HepG2 (cell line): Measurements from ENCODE around the gene SIAH1. TPM values are rescaled to one million over a fixed set of nuclear protein-coding genes. Genes with fewer than 3 reads are reported as not detected.
A peak's percentile ranks its signal among the peaks of the same experiment; 100 is the strongest.

ENCODE experiments used
- ATAC-seq: fragments of 200-7000 bp; cut with Tn5 transposase; 3 replicates; pipeline ENCODE4 v1.9.1; 2020; ENCODE audit warnings: mild to moderate bottlenecking, moderate library complexity
- BruUV-seq: library from RNA; stranded (reverse); fragments of 400-500 nt; replicated peaks from 2 replicates; lab custom pipeline; 2021; lab: Mats Ljungman, UMichigan
- CTCF ChIA-PET: fragments of 300-600 bp; formaldehyde crosslinking; extraction: SDS; loops from one replicate; lab custom pipeline; 2021; ENCODE audit warnings: low total read pairs, inconsistent platforms, low intra/inter-chr PET ratio; lab: Yijun Ruan, JAX
- POLR2A ChIA-PET: fragments of 350-600 bp; sonication (Branson Sonifier 250); formaldehyde crosslinking; loops from one replicate; lab custom pipeline; 2020; ENCODE audit warnings: antibody characterized with exemption, inconsistent platforms; lab: Yijun Ruan, JAX
- DNase-seq: peaks from one replicate; pipeline ENCODE4 v3.0.0-alpha.2; 2015; ENCODE audit warnings: low spot score
- FAIRE-seq: peaks from 3 replicates; lab custom pipeline; 2011; peaks lifted over from hg19 to GRCh38; lab: Jason Lieb, UNC
- H2AFZ ChIP-seq: one replicate; pipeline ENCODE4 v1.6.1; 2011; ENCODE audit warnings: low read length, inconsistent platforms
- H3K27ac ChIP-seq: fragments of 300-600 bp; 3 replicates; pipeline ENCODE4 v1.8.0; 2011; ENCODE audit warnings: mixed run types, mild to moderate bottlenecking, mixed read lengths, low read length, inconsistent platforms; ENCODE audit not compliant: insufficient read depth; ENCODE audit errors: extremely low read length
- H3K27me3 ChIP-seq, 2 experiments: fragments of 200-600 bp in 1 of 2; 2 replicates in 1 of 2; 3 replicates in 1 of 2; pipeline versions ENCODE4 v1.6.0 to v1.8.0; 2011; ENCODE audit warnings: low read length in 2 of 2, mild to moderate bottlenecking in 2 of 2, moderate library complexity in 2 of 2, inconsistent platforms in 1 of 2; ENCODE audit not compliant: insufficient read depth in 2 of 2, control insufficient read depth in 1 of 2
- H3K36me3 ChIP-seq, 2 experiments: fragments of 200-600 bp in 1 of 2; replicated peaks in 1 of 2; 2 replicates in 1 of 2; 3 replicates in 1 of 2; pipeline versions ENCODE4 v1.5.1 to v1.8.0; 2011; ENCODE audit warnings: low read length in 2 of 2, inconsistent platforms in 1 of 2; ENCODE audit not compliant: insufficient read depth in 2 of 2, control insufficient read depth in 1 of 2
- H3K4me1 ChIP-seq: 2 replicates; pipeline ENCODE4 v1.5.1; 2012; ENCODE audit warnings: low read length, inconsistent platforms; ENCODE audit not compliant: insufficient read depth
- H3K4me2 ChIP-seq: 2 replicates; pipeline ENCODE4 v1.6.0; 2011; ENCODE audit warnings: low read depth, low read length, inconsistent platforms
- H3K4me3 ChIP-seq, 3 experiments: fragments of 200-600 bp in 1 of 3; sonication (generic), shearing (Covaris generic) in 1 of 3; replicated peaks in 1 of 3; 2 replicates each; pipeline ENCODE4 v1.5.1; 2011 to 2016; ENCODE audit warnings: low read length in 3 of 3, inconsistent platforms in 2 of 3, low read depth in 2 of 3, mild to moderate bottlenecking in 2 of 3, control low read depth in 1 of 3, mixed read lengths in 1 of 3; ENCODE audit not compliant: insufficient read depth in 1 of 3
- H3K79me2 ChIP-seq: one replicate; pipeline ENCODE4 v1.6.1; 2011; ENCODE audit warnings: low read length, inconsistent platforms; ENCODE audit not compliant: insufficient read depth
- H3K9ac ChIP-seq: 2 replicates; pipeline ENCODE4 v1.6.0; 2011; ENCODE audit warnings: mild to moderate bottlenecking, low read depth, low read length, inconsistent platforms; ENCODE audit not compliant: insufficient read depth
- H3K9me3 ChIP-seq: 2 replicates; pipeline ENCODE4 v1.5.1; 2012; ENCODE audit warnings: mild to moderate bottlenecking, low read length
- H4K20me1 ChIP-seq: 2 replicates; pipeline ENCODE4 v1.6.0; 2011; ENCODE audit warnings: inconsistent platforms, mild to moderate bottlenecking, low read length, moderate library complexity; ENCODE audit not compliant: insufficient read depth
- DNMT1 ChIP-seq: sonication (generic); formaldehyde crosslinking; IDR thresholded peaks from 2 replicates; pipeline ENCODE4 v1.5.1; 2020; ENCODE audit warnings: mild to moderate bottlenecking, missing genetic modification reagents
- FOXJ3 ChIP-seq: sonication (generic); formaldehyde crosslinking; IDR thresholded peaks from 2 replicates; pipeline ENCODE4 v1.4.0; 2020; ENCODE audit warnings: missing genetic modification reagents, mild to moderate bottlenecking, borderline replicate concordance
- HNRNPL ChIP-seq: fragments of 200-400 bp; formaldehyde crosslinking; IDR thresholded peaks from 2 replicates; pipeline ENCODE4 v1.6.1; 2017; ENCODE audit warnings: mild to moderate bottlenecking, low read depth, low read length
- MTA1 ChIP-seq: sonication (generic); formaldehyde crosslinking; IDR thresholded peaks from 2 replicates; pipeline ENCODE4 v1.4.0; 2020; ENCODE audit warnings: missing genetic modification reagents, mild to moderate bottlenecking, borderline replicate concordance
- POGZ ChIP-seq: sonication (generic); formaldehyde crosslinking; IDR thresholded peaks from 2 replicates; pipeline ENCODE4 v1.4.0; 2020; ENCODE audit warnings: mild to moderate bottlenecking, missing genetic modification reagents
- RFX1 ChIP-seq: fragments of 450-650 bp; IDR thresholded peaks from 2 replicates; pipeline ENCODE4 v1.6.1; 2017
- TMF1 ChIP-seq: sonication (generic); formaldehyde crosslinking; IDR thresholded peaks from 2 replicates; pipeline ENCODE4 v1.8.1; 2022; ENCODE audit warnings: low read depth, missing genetic modification reagents
- TOE1 ChIP-seq: sonication (generic); formaldehyde crosslinking; IDR thresholded peaks from 2 replicates; pipeline ENCODE4 v1.4.0; 2020; ENCODE audit warnings: mild to moderate bottlenecking, missing genetic modification reagents
- ZMYM2 ChIP-seq: sonication (generic); formaldehyde crosslinking; IDR thresholded peaks from 2 replicates; pipeline ENCODE4 v1.8.0; 2022; ENCODE audit warnings: mild to moderate bottlenecking, missing genetic modification reagents
- ZNF510 ChIP-seq: sonication (generic); formaldehyde crosslinking; IDR thresholded peaks from 2 replicates; pipeline ENCODE4 v1.4.0; 2020; ENCODE audit warnings: low read depth, mild to moderate bottlenecking, missing genetic modification reagents
- ZNF557 ChIP-seq: sonication (generic); formaldehyde crosslinking; IDR thresholded peaks from 2 replicates; pipeline ENCODE4 v1.4.0; 2020; ENCODE audit warnings: missing genetic modification reagents
- ZNF724P ChIP-seq: sonication (generic); formaldehyde crosslinking; IDR thresholded peaks from 2 replicates; pipeline ENCODE4 v1.8.0; 2022; ENCODE audit warnings: missing genetic modification reagents, borderline replicate concordance
- ZNF746 ChIP-seq: sonication (generic); formaldehyde crosslinking; IDR thresholded peaks from 2 replicates; pipeline ENCODE4 v1.8.0; 2022; ENCODE audit warnings: mild to moderate bottlenecking, missing genetic modification reagents
- ZNF839 ChIP-seq: sonication (generic); formaldehyde crosslinking; IDR thresholded peaks from 2 replicates; pipeline ENCODE4 v1.4.0; 2020; ENCODE audit warnings: missing genetic modification reagents, mild to moderate bottlenecking, borderline replicate concordance
- ZSCAN21 ChIP-seq: sonication (generic); formaldehyde crosslinking; IDR thresholded peaks from 2 replicates; pipeline ENCODE4 v1.8.0; 2022; ENCODE audit warnings: mild to moderate bottlenecking, missing genetic modification reagents, moderate library complexity, borderline replicate concordance
- WGBS: methylation state at CpG from one replicate; pipeline ENCODE4 v1.1.6; 2017; ENCODE audit warnings: low lambda C conversion rate; 5-methylcytosine and 5-hydroxymethylcytosine counted together
- in situ Hi-C: cut with HindIII; loops from 2 replicates; pipeline ENCODE4 v1.10.0; 2017; ENCODE audit warnings: low pct_unique_long_range_greater_than_20kb; ENCODE audit not compliant: extremely low pct_ligation_motif_present
- intact Hi-C: fragments of 100-400 bp; cut with micrococcal nuclease; formaldehyde crosslinking; loops from one replicate; pipeline ENCODE4 v1.10.0; 2022; ENCODE audit not compliant: unreplicated experiment
- polyA plus RNA-seq, 8 experiments: library from polyadenylated mRNA; depleted of rRNA in 3 of 8; stranded (reverse) in 7 of 8; unstranded in 1 of 8; fragments of >200 nt; fragmentation: Illumina TruSeq in 4 of 8; extraction: Trizol in 4 of 8; gene quantifications; 2 replicates each; pipeline versions ENCODE4 v1.2.1 to v1.2.3, GENCODE V29; 2011 to 2016; ENCODE audit warnings: low read depth in 4 of 8, missing spikeins in 1 of 8, mixed read lengths in 1 of 8; ENCODE audit not compliant: insufficient read depth in 1 of 8
- total RNA-seq, 5 experiments: library from RNA; depleted of rRNA; stranded (reverse); fragments of >200 nt; fragmentation: Illumina TruSeq; extraction: Trizol; gene quantifications; 2 replicates each; pipeline ENCODE4 v1.2.3, GENCODE V29; 2016; ENCODE audit warnings: low read depth in 1 of 5
- TF ChIP-seq, protein P1 (sequence below): sonication (generic); formaldehyde crosslinking; IDR thresholded peaks from 2 replicates; pipeline ENCODE4 v1.4.0; 2020; ENCODE audit warnings: mild to moderate bottlenecking, missing genetic modification reagents
- TF ChIP-seq, protein P2 (sequence below): sonication (generic); formaldehyde crosslinking; IDR thresholded peaks from 2 replicates; pipeline ENCODE4 v1.5.1; 2020; ENCODE audit warnings: mild to moderate bottlenecking, missing genetic modification reagents, moderate library complexity
- TF ChIP-seq, protein P3 (sequence below): sonication (generic); formaldehyde crosslinking; IDR thresholded peaks from 2 replicates; pipeline ENCODE4 v1.4.0; 2020; ENCODE audit warnings: missing genetic modification reagents
- TF ChIP-seq, protein P4 (sequence below): IDR thresholded peaks from 2 replicates; pipeline ENCODE4 v1.6.1; 2018; ENCODE audit warnings: missing genetic modification reagents

Gene SIAH1
- total and polyA plus RNA-seq, 2 of the 13 experiments (the other 11 are each of a cell fraction or from before 2014, with no cell fraction given), result 16.0 to 28.6 TPM

DNA sequence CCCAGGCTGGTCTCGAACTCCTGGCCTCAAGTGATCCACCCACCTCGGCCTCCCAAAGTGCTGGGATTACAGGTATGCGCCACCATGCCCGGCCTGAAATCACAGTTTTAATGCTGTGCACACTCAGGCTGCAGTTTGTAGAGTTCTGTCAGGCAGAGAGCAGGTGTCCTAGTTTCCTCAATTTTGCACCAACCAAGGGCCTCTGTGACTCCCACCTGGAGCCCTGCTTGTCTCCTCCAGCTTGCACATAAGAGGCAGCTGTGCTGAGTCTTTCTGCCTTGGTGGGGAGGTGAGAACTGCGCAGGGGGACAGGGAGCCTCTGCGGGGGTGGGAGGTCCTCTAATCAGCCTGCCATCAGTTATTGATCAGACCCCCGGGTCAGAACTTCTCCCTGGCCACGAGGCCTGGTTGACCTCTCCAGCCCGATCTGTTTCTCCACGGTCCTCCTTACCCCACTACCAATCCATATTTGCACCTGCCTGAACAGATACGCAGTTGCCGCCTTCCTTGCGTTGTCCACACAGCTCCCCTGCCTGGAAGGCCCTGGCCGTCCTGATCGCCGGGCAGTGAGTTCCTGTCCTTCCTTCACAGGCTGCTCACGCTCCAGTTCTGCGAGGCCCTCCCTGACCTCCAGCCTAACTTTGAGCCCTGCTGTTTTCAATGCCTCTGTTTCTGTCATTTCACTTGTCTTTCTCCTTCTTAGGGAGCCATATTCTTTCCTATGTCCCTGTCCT is 48.1 kb upstream of the SIAH1 start:
- ChIA-PET CTCF (no interaction called here), POLR2A (interaction anchor here (1.9 kb wide), 1 partner anchor 67 kb away, joined by 6 read pairs; no protein-coding TSS in a partner anchor)
- intact Hi-C loops (no loop called here), in situ Hi-C loops (no loop called here)
- no TSS peak for BruUV-seq
- WGBS, result 43% methylated on average over 16 of the region's 18 CpGs
- Histone ChIP-seq H3K4me3 (no peak overlapping the region), H3K27ac (no peak overlapping the region), H3K27me3 (peaks cover 2 to 12% of the 10 kb centered on the region in 2 experiments; a peak in 4 of 5 replicates), H3K36me3 (no peaks in the 10 kb centered on the region), H3K9ac (no peak overlapping the region), H2AFZ (no peak overlapping the region), H4K20me1 (no peaks in the 10 kb centered on the region), H3K79me2 (no peaks in the 10 kb centered on the region), H3K4me1 (peaks cover 36% of the 10 kb centered on the region), H3K4me2 (peak overlapping the region; percentile 34), H3K9me3 (no peaks in the 10 kb centered on the region)
- peak; percentile 61 for ATAC-seq
- DNase-seq, result no peak
- FAIRE-seq, result no peak
- TF ChIP-seq TOE1 (CRISPR knock-in tag) (no peak), MTA1 (CRISPR knock-in tag) (0 out of 2 replicates have a peak, but pooled peaks have one; percentile 7), RFX1 (no peak), ZSCAN21 (peak; percentile 30; the same call in 1 of the 2 replicates), DNMT1 (CRISPR knock-in tag) (0 out of 2 replicates have a peak, but pooled peaks have one; percentile 32), ZMYM2 (no peak), ZNF724P (no peak), ZNF839 (CRISPR knock-in tag) (no peak), ZNF746 (CRISPR knock-in tag) (no peak), ZNF557 (no peak), TMF1 (CRISPR knock-in tag) (no peak), POGZ (CRISPR knock-in tag) (no peak), HNRNPL (no peak), FOXJ3 (CRISPR knock-in tag) (no peak), ZNF510 (CRISPR knock-in tag) (no peak)
- TF ChIP-seq, protein P1, sequence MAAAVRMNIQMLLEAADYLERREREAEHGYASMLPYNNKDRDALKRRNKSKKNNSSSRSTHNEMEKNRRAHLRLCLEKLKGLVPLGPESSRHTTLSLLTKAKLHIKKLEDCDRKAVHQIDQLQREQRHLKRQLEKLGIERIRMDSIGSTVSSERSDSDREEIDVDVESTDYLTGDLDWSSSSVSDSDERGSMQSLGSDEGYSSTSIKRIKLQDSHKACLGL, result 0 out of 2 replicates have a peak, but pooled peaks have one; percentile 42
- TF ChIP-seq, protein P2, sequence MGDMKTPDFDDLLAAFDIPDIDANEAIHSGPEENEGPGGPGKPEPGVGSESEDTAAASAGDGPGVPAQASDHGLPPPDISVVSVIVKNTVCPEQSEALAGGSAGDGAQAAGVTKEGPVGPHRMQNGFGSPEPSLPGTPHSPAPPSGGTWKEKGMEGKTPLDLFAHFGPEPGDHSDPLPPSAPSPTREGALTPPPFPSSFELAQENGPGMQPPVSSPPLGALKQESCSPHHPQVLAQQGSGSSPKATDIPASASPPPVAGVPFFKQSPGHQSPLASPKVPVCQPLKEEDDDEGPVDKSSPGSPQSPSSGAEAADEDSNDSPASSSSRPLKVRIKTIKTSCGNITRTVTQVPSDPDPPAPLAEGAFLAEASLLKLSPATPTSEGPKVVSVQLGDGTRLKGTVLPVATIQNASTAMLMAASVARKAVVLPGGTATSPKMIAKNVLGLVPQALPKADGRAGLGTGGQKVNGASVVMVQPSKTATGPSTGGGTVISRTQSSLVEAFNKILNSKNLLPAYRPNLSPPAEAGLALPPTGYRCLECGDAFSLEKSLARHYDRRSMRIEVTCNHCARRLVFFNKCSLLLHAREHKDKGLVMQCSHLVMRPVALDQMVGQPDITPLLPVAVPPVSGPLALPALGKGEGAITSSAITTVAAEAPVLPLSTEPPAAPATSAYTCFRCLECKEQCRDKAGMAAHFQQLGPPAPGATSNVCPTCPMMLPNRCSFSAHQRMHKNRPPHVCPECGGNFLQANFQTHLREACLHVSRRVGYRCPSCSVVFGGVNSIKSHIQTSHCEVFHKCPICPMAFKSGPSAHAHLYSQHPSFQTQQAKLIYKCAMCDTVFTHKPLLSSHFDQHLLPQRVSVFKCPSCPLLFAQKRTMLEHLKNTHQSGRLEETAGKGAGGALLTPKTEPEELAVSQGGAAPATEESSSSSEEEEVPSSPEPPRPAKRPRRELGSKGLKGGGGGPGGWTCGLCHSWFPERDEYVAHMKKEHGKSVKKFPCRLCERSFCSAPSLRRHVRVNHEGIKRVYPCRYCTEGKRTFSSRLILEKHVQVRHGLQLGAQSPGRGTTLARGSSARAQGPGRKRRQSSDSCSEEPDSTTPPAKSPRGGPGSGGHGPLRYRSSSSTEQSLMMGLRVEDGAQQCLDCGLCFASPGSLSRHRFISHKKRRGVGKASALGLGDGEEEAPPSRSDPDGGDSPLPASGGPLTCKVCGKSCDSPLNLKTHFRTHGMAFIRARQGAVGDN (CRISPR knock-in tag), result peak; percentile 50
- TF ChIP-seq, protein P3, sequence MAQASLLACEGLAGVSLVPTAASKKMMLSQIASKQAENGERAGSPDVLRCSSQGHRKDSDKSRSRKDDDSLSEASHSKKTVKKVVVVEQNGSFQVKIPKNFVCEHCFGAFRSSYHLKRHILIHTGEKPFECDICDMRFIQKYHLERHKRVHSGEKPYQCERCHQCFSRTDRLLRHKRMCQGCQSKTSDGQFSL (CRISPR knock-in tag), result no peak
- TF ChIP-seq, protein P4, sequence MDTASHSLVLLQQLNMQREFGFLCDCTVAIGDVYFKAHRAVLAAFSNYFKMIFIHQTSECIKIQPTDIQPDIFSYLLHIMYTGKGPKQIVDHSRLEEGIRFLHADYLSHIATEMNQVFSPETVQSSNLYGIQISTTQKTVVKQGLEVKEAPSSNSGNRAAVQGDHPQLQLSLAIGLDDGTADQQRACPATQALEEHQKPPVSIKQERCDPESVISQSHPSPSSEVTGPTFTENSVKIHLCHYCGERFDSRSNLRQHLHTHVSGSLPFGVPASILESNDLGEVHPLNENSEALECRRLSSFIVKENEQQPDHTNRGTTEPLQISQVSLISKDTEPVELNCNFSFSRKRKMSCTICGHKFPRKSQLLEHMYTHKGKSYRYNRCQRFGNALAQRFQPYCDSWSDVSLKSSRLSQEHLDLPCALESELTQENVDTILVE (CRISPR knock-in tag), result no peak
